GM23338 (cell line): ENCODE data around the gene SRGN.

Source experiments
- CREB1 ChIP-seq: fragments of 250-450 bp; sonication (Bioruptor Pico); IDR thresholded peaks from 2 replicates; pipeline ENCODE4 v1.5.0; 2020; ENCODE audit warnings: low read depth, mild to moderate bottlenecking, moderate library complexity
- ETS1 ChIP-seq: IDR thresholded peaks from 2 replicates; pipeline ENCODE4 v1.6.1; 2016; ENCODE audit warnings: antibody characterized with exemption
- EZH2phosphoT487 ChIP-seq: fragments of 200-600 bp; sonication (generic); IDR thresholded peaks from one replicate; pipeline ENCODE4 v1.8.1; 2018; ENCODE audit warnings: antibody characterized with exemption; ENCODE audit not compliant: unreplicated experiment
- JUNB ChIP-seq: IDR thresholded peaks from one replicate; pipeline ENCODE4 v1.6.1; 2016; ENCODE audit warnings: antibody characterized with exemption; ENCODE audit not compliant: unreplicated experiment
- NANOG ChIP-seq: IDR thresholded peaks from 2 replicates; pipeline ENCODE4 v1.6.1; 2016; ENCODE audit warnings: antibody characterized with exemption, borderline replicate concordance
- POLR2AphosphoS5 ChIP-seq: IDR thresholded peaks from 2 replicates; pipeline ENCODE4 v1.6.1; 2016; ENCODE audit warnings: antibody characterized with exemption, low read depth
- ZNF114 ChIP-seq: fragments of 250-450 bp; sonication (Bioruptor Pico); IDR thresholded peaks from 2 replicates; pipeline ENCODE4 v1.5.0; 2020; ENCODE audit warnings: mild to moderate bottlenecking, moderate library complexity
- TF ChIP-seq, protein P1 (sequence below): IDR thresholded peaks from one replicate; pipeline ENCODE4 v1.6.1; 2018; ENCODE audit warnings: antibody characterized with exemption; ENCODE audit not compliant: unreplicated experiment
- TF ChIP-seq, protein P2 (sequence below), 2 experiments: fragments of 200-600 bp in 1 of 2; sonication (generic) in 1 of 2; conservative IDR thresholded peaks; 2 replicates each; pipeline versions ENCODE4 v1.5.1 to v1.6.1; 2016 to 2017; ENCODE audit warnings: antibody characterized with exemption in 2 of 2, low read depth in 2 of 2, mild to moderate bottlenecking in 2 of 2, moderate library complexity in 1 of 2

DNA sequence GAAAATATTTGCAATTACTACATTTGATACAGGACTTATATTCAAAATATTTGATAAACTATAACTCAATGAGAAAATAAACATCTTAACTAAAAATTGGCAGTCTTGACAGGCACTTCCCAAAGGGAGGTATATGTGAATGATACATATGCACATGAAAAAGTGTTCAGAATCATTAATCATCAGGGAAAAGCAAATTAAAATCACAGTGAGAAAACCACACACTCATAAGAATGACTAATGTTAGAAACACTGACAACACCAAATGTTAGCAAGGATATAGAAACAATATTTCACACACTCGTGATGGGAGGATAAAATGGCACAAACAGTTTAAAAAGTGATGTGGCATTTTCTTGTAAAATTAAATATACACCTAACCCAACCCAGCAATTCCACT, 32.0 kb downstream of the SRGN start:
- TF ChIP-seq, protein P1, sequence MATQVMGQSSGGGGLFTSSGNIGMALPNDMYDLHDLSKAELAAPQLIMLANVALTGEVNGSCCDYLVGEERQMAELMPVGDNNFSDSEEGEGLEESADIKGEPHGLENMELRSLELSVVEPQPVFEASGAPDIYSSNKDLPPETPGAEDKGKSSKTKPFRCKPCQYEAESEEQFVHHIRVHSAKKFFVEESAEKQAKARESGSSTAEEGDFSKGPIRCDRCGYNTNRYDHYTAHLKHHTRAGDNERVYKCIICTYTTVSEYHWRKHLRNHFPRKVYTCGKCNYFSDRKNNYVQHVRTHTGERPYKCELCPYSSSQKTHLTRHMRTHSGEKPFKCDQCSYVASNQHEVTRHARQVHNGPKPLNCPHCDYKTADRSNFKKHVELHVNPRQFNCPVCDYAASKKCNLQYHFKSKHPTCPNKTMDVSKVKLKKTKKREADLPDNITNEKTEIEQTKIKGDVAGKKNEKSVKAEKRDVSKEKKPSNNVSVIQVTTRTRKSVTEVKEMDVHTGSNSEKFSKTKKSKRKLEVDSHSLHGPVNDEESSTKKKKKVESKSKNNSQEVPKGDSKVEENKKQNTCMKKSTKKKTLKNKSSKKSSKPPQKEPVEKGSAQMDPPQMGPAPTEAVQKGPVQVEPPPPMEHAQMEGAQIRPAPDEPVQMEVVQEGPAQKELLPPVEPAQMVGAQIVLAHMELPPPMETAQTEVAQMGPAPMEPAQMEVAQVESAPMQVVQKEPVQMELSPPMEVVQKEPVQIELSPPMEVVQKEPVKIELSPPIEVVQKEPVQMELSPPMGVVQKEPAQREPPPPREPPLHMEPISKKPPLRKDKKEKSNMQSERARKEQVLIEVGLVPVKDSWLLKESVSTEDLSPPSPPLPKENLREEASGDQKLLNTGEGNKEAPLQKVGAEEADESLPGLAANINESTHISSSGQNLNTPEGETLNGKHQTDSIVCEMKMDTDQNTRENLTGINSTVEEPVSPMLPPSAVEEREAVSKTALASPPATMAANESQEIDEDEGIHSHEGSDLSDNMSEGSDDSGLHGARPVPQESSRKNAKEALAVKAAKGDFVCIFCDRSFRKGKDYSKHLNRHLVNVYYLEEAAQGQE, result no peak
- TF ChIP-seq, protein P2, sequence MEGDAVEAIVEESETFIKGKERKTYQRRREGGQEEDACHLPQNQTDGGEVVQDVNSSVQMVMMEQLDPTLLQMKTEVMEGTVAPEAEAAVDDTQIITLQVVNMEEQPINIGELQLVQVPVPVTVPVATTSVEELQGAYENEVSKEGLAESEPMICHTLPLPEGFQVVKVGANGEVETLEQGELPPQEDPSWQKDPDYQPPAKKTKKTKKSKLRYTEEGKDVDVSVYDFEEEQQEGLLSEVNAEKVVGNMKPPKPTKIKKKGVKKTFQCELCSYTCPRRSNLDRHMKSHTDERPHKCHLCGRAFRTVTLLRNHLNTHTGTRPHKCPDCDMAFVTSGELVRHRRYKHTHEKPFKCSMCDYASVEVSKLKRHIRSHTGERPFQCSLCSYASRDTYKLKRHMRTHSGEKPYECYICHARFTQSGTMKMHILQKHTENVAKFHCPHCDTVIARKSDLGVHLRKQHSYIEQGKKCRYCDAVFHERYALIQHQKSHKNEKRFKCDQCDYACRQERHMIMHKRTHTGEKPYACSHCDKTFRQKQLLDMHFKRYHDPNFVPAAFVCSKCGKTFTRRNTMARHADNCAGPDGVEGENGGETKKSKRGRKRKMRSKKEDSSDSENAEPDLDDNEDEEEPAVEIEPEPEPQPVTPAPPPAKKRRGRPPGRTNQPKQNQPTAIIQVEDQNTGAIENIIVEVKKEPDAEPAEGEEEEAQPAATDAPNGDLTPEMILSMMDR (conservative IDR thresholded peaks at IDR 0.05; ENCODE audit: low read depth in 2 of 2), result no peak
- TF ChIP-seq POLR2AphosphoS5 (no peak), ZNF114 (CRISPR knock-in tag) (no peak), JUNB (no peak), ETS1 (no peak), NANOG (no peak), CREB1 (CRISPR knock-in tag) (no peak), EZH2phosphoT487 (no peak)
